ENCODE measurements around the gene PXMP2. TPM values are rescaled to one million over a fixed set of nuclear protein-coding genes. Genes with fewer than 3 reads are reported as not detected.

Gene PXMP2
- total RNA-seq, 3 donors from 2014 or later: 29.0 to 50.9 (median 31.8) TPM

DNA sequence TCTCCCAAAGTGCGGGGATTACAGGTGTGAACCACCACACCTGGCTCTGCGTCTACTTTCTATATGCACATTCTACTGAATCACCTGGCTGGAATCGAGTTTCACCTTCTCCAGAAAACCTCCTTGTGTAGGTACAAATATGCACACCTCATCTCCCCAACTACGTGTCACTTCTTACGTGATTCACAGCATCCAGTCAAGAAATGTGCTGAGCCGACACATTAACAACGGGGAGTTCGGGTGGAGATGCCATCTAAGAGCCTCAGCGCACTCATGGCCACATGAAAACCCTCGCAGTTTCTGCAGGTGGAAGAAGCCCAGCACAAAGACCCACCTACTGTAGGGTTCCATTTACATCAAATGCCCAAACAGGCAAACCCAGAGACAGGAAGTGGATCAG is 39.5 kb upstream of the PXMP2 start:
- Histone ChIP-seq H3K27me3 (no peaks in the 10 kb centered on the region), H3K27ac (no peak overlapping the region), H3K4me3 (no peak overlapping the region), H3K4me1 (no peaks in the 10 kb centered on the region), H3K9me3 (no peaks in the 10 kb centered on the region), H3K36me3 (peaks cover 6% of the 10 kb centered on the region)
- intact Hi-C loops (cut with DNase I; ENCODE audit: low total_unique reads): no loop called here
- TF ChIP-seq, protein P1, sequence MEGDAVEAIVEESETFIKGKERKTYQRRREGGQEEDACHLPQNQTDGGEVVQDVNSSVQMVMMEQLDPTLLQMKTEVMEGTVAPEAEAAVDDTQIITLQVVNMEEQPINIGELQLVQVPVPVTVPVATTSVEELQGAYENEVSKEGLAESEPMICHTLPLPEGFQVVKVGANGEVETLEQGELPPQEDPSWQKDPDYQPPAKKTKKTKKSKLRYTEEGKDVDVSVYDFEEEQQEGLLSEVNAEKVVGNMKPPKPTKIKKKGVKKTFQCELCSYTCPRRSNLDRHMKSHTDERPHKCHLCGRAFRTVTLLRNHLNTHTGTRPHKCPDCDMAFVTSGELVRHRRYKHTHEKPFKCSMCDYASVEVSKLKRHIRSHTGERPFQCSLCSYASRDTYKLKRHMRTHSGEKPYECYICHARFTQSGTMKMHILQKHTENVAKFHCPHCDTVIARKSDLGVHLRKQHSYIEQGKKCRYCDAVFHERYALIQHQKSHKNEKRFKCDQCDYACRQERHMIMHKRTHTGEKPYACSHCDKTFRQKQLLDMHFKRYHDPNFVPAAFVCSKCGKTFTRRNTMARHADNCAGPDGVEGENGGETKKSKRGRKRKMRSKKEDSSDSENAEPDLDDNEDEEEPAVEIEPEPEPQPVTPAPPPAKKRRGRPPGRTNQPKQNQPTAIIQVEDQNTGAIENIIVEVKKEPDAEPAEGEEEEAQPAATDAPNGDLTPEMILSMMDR (IDR thresholded peaks at IDR 0.05): no peak
- TF ChIP-seq POLR2A (IDR thresholded peaks at IDR 0.05) (no peak), POLR2AphosphoS5 (IDR thresholded peaks at IDR 0.05) (no peak)
- DNase-seq (ENCODE audit: low spot score in 2 of 2): no peak

DNA sequence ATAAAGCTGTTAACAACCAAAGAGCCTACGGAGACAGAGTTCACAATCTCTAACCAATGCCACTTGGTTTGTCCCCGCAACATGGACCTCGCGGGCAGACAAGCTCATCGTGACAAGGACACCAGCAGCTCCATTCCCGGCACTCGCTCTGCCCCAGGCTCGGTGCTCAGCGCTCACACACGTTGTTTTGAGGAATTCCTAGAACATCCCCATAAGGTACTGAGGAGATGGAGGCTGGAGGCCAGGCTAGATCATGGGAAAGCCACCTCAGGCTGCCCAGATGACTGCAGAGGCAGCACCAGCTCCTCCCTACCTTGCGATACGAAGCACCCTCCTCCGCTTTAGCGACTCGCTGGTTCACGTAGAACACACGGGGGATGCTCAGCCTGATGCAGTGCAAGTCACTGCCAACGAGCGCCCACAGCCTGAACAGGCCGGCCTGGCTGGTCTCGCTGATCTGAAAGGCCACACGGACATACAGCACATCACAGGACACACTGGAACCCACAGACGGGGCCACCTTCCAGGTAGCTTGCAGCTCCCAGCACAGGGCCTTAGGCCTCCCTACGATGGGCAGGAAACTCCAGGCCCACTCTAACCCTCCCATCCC is 38.7 kb upstream of the PXMP2 start:
- Histone ChIP-seq H3K9me3 (no peaks in the 10 kb centered on the region), H3K27me3 (no peaks in the 10 kb centered on the region), H3K4me1 (no peaks in the 10 kb centered on the region), H3K4me3 (no peak overlapping the region), H3K36me3 (no peaks in the 10 kb centered on the region), H3K27ac (no peak overlapping the region)
- DNase-seq (ENCODE audit: low spot score in 2 of 2): no peak
- intact Hi-C loops (cut with DNase I; ENCODE audit: low total_unique reads): no loop called here
- TF ChIP-seq POLR2AphosphoS5 (IDR thresholded peaks at IDR 0.05) (no peak), POLR2A (IDR thresholded peaks at IDR 0.05) (no peak)
- TF ChIP-seq, protein P1 (IDR thresholded peaks at IDR 0.05): no peak

DNA sequence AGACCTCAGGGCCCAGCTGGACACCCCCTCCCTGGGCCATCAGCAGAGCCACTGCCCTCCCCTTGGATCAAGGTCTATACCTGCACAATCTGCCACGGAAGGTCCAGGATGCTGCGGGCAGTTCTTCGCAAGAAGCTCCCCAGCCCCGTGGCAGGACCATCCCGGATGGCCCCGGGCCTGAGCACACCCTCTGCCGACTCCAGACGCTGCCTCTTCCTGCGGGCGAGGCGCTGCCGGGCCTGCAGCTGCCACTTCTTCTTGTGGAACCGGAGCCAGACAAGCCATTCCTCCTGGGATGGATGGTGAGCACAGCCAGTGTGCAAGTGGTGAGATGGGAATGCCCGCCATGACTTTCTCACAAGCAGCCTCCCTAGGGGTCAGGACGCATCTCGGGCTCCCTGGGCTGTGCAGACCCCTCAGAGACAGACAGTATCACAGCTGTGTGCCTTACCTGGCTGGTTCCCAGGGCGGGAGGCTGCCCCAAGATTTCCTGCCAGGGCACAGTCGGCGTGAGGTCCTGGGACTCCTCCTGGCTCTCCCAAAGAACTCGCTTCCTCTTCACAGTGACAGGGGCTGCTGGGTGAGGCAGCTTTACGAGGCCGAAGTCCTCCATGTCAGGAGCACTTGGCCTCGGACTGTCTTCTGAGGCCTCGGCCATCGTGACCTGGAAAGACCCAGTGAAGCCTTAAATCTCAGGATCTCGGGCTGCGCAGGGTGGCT is 38.0 kb upstream of the PXMP2 start:
- no peaks in the 10 kb centered on the region for H3K36me3 ChIP-seq
- intact Hi-C loops (cut with DNase I; ENCODE audit: low total_unique reads): no loop called here
- TF ChIP-seq, protein P1 (IDR thresholded peaks at IDR 0.05): no peak
- no peak for TF ChIP-seq POLR2AphosphoS5 (IDR thresholded peaks at IDR 0.05)
- TF ChIP-seq POLR2A (IDR thresholded peaks at IDR 0.05): no peak

DNA sequence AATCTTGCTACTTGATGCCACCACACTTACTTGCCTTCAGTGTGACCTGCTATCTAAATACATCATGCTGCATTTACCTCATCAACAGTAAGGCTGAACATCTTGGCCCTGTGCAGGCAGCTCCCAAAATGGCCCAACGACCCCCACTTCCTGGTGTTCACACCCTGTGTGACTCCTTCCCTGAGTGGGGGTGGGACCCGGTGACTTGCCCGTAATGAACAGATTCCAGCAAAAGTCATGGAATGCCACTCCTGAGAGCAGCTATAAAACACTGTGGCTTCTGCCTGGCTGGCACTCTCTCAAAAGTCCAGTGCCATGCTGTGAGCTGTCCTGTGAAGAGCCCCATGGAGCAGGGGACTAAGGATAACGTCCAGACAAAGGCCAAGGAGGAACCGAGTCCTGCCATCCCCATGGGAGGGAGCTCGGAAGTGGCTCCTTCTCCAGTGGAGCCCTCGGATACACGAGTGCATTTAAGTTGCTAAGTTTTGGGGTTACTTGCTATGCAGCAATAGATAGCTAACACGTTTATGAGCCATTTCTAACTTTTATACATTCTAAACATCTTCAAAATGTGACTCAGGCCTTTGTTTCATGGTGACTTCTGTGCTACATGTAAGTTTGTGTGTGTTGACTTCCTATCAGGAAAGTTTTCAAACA is 35.8 kb upstream of the PXMP2 start:
- no peak overlapping the region for H3K4me3 ChIP-seq
- peaks cover 6% of the 10 kb centered on the region for H3K36me3 ChIP-seq
- H3K27me3 ChIP-seq: no peaks in the 10 kb centered on the region
- no peaks in the 10 kb centered on the region for H3K4me1 ChIP-seq
- no peak overlapping the region for H3K27ac ChIP-seq
- TF ChIP-seq POLR2AphosphoS5 (IDR thresholded peaks at IDR 0.05): no peak
- TF ChIP-seq, protein P1 (IDR thresholded peaks at IDR 0.05): no peak
- TF ChIP-seq POLR2A (IDR thresholded peaks at IDR 0.05): no peak
- H3K9me3 ChIP-seq: no peaks in the 10 kb centered on the region
- no peak for DNase-seq (ENCODE audit: low spot score in 2 of 2)
- intact Hi-C loops (cut with DNase I; ENCODE audit: low total_unique reads): loop anchor here (5.0 kb wide), 1 partner anchor 1994 kb away; no protein-coding TSS in a partner anchor

More for the DNA sequence above, 38.0 kb upstream of the PXMP2 start:
- Histone ChIP-seq H3K9me3 (no peaks in the 10 kb centered on the region), H3K27me3 (no peaks in the 10 kb centered on the region), H3K27ac (no peak overlapping the region), H3K4me3 (no peak overlapping the region), H3K4me1 (no peaks in the 10 kb centered on the region)
- DNase-seq (ENCODE audit: low spot score in 2 of 2): no peak

All from breast epithelium (tissue), 4 donors.